ENCODE measurements around the gene DNAJC8.

The DNAJC8 gene

DNA sequence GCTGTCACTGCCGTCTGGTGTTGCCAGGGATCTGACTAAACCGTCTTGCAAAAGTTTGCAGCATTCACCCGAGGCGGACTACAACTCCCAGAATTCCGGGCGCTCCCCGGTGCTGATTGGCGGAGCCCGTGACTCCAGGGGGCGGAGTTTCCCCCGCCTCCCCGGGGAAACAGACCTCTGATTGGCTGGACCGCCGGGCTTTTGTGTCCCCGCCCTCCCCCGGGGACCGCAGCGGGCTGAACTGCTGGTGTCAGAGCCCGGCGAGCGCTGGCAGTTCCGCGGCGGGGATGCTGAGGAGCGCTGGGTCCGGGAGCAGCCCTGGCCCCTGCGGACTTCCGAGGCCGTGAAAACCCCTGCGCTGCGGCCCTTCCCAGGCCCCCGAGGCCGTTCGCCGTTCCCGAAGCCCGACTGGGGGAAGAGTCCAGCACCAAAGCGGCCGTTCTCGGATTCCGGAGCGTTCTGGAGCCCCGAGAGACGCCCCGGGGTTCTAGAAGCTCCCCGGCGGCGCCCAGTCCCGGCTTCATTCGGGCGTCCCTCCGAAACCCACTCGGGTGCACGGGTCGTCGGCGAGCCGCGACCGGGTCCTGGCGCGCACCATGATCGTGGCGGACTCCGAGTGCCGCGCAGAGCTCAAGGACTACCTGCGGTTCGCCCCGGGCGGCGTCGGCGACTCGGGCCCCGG lies 26.6 kb upstream of the DNAJC8 start, which contains the start of gene SESN2:
SESN2 (plus strand) TSS at position 267 of the 682 bp plus-strand sequence; CDS start at position 597, 330 bp downstream.
- H3K9me3 ChIP-seq, result no peaks in the 10 kb centered on the region
- no peaks in the 10 kb centered on the region for H3K36me3 ChIP-seq
- peaks cover 23 to 26% of the 10 kb centered on the region in 2 experiments for H3K4me1 ChIP-seq (ENCODE audit: control insufficient read depth in 1 of 2, insufficient read depth in 1 of 2, low read depth in 1 of 2, low read length in 1 of 2)
- H3K4me3 ChIP-seq (ENCODE audit: low read depth in 1 of 2, low read length in 1 of 2), result peak within 1 kb of the TSS; percentile 97 to 98
- peak within 1 kb of the TSS; percentile 89 for H3K27ac ChIP-seq
- TF ChIP-seq, protein P1, sequence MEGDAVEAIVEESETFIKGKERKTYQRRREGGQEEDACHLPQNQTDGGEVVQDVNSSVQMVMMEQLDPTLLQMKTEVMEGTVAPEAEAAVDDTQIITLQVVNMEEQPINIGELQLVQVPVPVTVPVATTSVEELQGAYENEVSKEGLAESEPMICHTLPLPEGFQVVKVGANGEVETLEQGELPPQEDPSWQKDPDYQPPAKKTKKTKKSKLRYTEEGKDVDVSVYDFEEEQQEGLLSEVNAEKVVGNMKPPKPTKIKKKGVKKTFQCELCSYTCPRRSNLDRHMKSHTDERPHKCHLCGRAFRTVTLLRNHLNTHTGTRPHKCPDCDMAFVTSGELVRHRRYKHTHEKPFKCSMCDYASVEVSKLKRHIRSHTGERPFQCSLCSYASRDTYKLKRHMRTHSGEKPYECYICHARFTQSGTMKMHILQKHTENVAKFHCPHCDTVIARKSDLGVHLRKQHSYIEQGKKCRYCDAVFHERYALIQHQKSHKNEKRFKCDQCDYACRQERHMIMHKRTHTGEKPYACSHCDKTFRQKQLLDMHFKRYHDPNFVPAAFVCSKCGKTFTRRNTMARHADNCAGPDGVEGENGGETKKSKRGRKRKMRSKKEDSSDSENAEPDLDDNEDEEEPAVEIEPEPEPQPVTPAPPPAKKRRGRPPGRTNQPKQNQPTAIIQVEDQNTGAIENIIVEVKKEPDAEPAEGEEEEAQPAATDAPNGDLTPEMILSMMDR (IDR thresholded peaks at IDR 0.05), result no peak
- H3K27me3 ChIP-seq, result peaks cover 15% of the 10 kb centered on the region

DNA sequence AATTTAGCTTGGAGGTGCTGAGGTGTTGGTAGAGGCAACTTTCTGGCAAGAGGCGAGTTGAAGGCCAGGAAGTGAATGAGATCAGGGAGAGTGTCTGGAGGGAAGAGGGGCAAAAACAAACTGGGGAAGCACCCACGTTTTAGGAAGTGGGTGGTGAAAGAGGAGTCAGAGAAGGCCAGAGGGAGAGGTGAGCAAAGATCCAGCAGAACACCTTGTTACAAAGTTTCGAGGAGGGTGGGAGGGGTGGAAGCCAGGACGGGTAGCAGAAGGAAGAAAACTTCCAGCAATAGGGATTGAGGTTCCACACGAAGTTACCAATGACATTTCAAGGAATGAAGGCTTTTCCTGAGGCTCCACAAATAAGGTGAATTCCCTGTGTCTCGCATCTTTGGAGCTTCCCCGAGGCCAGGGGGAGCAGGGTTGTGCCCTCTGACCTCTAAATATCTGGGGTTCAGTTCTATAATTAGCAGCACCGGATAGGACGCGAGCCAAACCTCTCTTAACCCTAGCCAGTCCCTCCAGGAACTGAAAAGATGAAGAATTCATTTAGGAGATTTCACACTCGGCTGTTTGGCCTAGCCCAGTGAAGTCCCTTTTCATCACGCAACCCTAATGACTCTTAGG lies 25.9 kb upstream of the DNAJC8 start:
- H3K27me3 ChIP-seq, result peaks cover 15% of the 10 kb centered on the region
- TF ChIP-seq, protein P1 (IDR thresholded peaks at IDR 0.05), result no peak
- no peaks in the 10 kb centered on the region for H3K36me3 ChIP-seq
- peak overlapping the region; percentile 97 to 98 for H3K4me3 ChIP-seq (ENCODE audit: low read depth in 1 of 2, low read length in 1 of 2)
- H3K9me3 ChIP-seq, result no peaks in the 10 kb centered on the region
- H3K27ac ChIP-seq, result peak overlapping the region; percentile 89
- H3K4me1 ChIP-seq (ENCODE audit: control insufficient read depth in 1 of 2, insufficient read depth in 1 of 2, low read depth in 1 of 2, low read length in 1 of 2), result peaks cover 23 to 26% of the 10 kb centered on the region in 2 experiments

DNA sequence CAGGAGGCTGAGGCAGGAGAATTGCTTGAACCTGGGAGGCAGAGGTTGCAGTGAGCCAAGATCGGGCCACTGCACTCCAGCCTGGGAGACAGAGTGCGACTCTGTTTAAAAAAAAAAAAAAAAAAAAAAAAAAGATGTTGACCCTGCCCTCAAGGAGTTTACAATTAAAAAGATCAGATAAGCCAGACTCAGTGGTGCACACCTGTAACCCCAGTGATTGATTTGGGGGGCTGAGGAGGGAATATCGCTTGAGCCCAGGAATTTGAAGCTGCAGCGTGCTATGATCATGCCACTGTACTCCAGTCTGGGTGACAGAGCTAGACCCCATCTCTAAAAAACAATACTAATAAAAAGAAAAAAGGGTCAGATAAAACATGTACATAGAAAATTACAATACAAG lies 24.9 kb upstream of the DNAJC8 start:
- TF ChIP-seq, protein P1 (IDR thresholded peaks at IDR 0.05), result no peak
- H3K4me1 ChIP-seq (ENCODE audit: control insufficient read depth in 1 of 2, insufficient read depth in 1 of 2, low read depth in 1 of 2, low read length in 1 of 2), result peaks cover 23 to 26% of the 10 kb centered on the region in 2 experiments

DNA sequence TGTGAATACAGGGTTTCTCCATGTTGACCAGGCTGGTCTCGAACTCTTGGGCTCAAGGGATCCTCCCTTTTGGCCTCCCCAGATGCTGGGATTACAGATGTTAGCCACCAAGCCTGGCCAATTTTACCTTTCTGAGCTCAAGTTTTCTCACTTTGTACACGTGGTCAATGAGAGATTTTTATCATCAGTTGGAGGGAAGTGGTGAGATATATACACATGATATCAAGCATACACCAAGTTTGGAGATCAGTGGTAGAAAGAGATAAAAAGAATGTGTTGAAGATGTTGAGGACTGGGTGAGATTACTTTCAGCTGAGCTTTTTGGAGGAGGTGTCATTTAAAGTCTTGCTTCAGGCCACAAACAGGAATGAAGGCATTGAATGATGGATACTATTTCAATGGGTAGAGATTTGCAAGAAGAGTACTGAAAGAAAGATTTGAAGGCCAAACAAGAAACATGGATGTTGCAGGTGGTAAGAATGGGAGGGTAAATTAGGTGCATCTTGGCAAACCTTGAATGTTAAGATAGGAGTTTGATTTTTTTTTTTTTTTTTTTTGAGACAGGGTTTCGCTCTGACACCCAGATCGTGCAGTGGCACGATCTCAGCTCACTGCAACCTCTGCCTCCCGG lies 23.5 kb upstream of the DNAJC8 start:
- TF ChIP-seq, protein P1 (IDR thresholded peaks at IDR 0.05), result no peak
- Histone ChIP-seq H3K27me3 (peaks cover 14% of the 10 kb centered on the region), H3K27ac (no peak overlapping the region), H3K4me3 (ENCODE audit: low read depth in 1 of 2, low read length in 1 of 2) (no peak overlapping the region), H3K4me1 (ENCODE audit: control insufficient read depth in 1 of 2, insufficient read depth in 1 of 2, low read depth in 1 of 2, low read length in 1 of 2) (peaks cover 25 to 27% of the 10 kb centered on the region in 2 experiments), H3K9me3 (no peaks in the 10 kb centered on the region), H3K36me3 (no peaks in the 10 kb centered on the region)

More for the DNA sequence above, 24.9 kb upstream of the DNAJC8 start:
- Histone ChIP-seq H3K27ac (no peak overlapping the region), H3K9me3 (no peaks in the 10 kb centered on the region), H3K4me3 (ENCODE audit: low read depth in 1 of 2, low read length in 1 of 2) (no peak overlapping the region), H3K27me3 (peaks cover 15% of the 10 kb centered on the region), H3K36me3 (no peaks in the 10 kb centered on the region)

DNA sequence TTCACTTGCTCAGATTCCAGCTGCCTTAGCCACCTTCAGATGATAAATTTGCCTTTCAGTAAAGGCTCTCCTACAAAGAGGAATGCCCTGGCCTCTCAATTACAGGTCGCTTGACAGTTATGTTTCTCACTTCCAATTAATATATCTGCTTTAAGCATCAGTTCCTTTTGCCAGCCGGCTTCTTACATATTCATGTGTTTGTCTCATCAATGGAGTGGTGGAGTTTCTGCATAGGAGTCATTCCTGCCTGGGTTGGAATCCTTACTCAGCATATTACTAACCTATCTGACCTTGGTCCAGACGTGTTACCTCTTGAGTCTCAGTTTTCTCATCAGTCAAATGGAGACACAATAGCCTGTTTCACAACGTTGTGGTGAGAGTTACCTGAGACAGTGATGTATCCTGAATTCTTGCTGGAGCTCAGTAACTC lies 17.1 kb upstream of the DNAJC8 start:
- Histone ChIP-seq H3K27me3 (no peaks in the 10 kb centered on the region), H3K36me3 (no peaks in the 10 kb centered on the region), H3K27ac (peak overlapping the region; percentile 93), H3K4me3 (ENCODE audit: low read depth in 1 of 2, low read length in 1 of 2) (peak overlapping the region in 1 of 2 experiments; percentile 2), H3K4me1 (ENCODE audit: control insufficient read depth in 1 of 2, insufficient read depth in 1 of 2, low read depth in 1 of 2, low read length in 1 of 2) (peaks cover 61 to 64% of the 10 kb centered on the region in 2 experiments), H3K9me3 (no peaks in the 10 kb centered on the region)
- TF ChIP-seq, protein P1 (IDR thresholded peaks at IDR 0.05), result no peak
